Stomach (tissue), 9 donors: ENCODE results near the gene LTV1. TPM values are rescaled to one million over a fixed set of nuclear protein-coding genes. Genes with fewer than 3 reads are reported as not detected.
"Not testable (repeated sequence)": the region's sequence is repeated elsewhere in the genome, so short reads cannot be mapped to it uniquely, and the experiment has no call there.

ENCODE experiments used
- DNase-seq, 2 donors: peaks; one replicate each; pipeline versions ENCODE4 v3.0.0 to v3.0.0-alpha.2; 2013 to 2019
- H3K27ac ChIP-seq, 5 donors: fragments of 200-600 bp in 4 of 5; sonication (generic) in 4 of 5; one replicate each; pipeline ENCODE4 v1.5.1; 2013 to 2019; ENCODE audit warnings: mild to moderate bottlenecking in 1 of 5, moderate library complexity in 1 of 5
- H3K27me3 ChIP-seq, 3 donors: fragments of 200-600 bp; sonication (generic); one replicate each; pipeline ENCODE4 v1.5.1; 2017 to 2019; ENCODE audit warnings: mixed run types in 1 of 3
- H3K36me3 ChIP-seq, 4 donors: fragments of 200-600 bp; sonication (generic); 1 replicate in 3 of 4; 2 replicates in 1 of 4; pipeline ENCODE4 v1.5.1; 2016 to 2019
- H3K4me1 ChIP-seq, 4 donors: fragments of 200-600 bp; sonication (generic); one replicate each; pipeline ENCODE4 v1.5.1; 2016 to 2019
- H3K4me3 ChIP-seq, 4 donors: fragments of 200-600 bp; sonication (generic) in 3 of 4; one replicate each; pipeline ENCODE4 v1.5.1; 2016 to 2019; ENCODE audit warnings: mild to moderate bottlenecking in 1 of 4
- H3K9me3 ChIP-seq, 4 donors: fragments of 200-600 bp; sonication (generic); one replicate each; pipeline ENCODE4 v1.5.1; 2016 to 2019
- CTCF ChIP-seq, 7 experiments: fragments of 450-650 bp in 4 of 7; fragments of 200-600 bp in 3 of 7; sonication (generic) in 3 of 7; IDR thresholded peaks; one replicate each; pipeline ENCODE4 v1.5.1; 2016 to 2019; ENCODE audit warnings: antibody characterized with exemption in 7 of 7, control low read depth in 2 of 7, mild to moderate bottlenecking in 1 of 7
- EP300 ChIP-seq: sonication (generic); formaldehyde crosslinking; IDR thresholded peaks from one replicate; pipeline ENCODE4 v1.6.1; 2017; ENCODE audit warnings: antibody characterized with exemption
- POLR2A ChIP-seq, 4 donors: fragments of 450-650 bp; IDR thresholded peaks; one replicate each; pipeline ENCODE4 v1.6.1; 2016; ENCODE audit warnings: antibody characterized with exemption in 4 of 4, control low read depth in 2 of 4, mild to moderate bottlenecking in 1 of 4, moderate library complexity in 1 of 4
- POLR2AphosphoS5 ChIP-seq, 3 donors: sonication (generic); formaldehyde crosslinking; IDR thresholded peaks; one replicate each; pipeline ENCODE4 v1.6.1; 2016; ENCODE audit warnings: antibody characterized with exemption in 3 of 3
- WGBS, 5 donors: extraction: QIAGEN DNeasy Blood & Tissue Kit in 3 of 5; methylation state at CpG; one replicate each; pipeline versions ENCODE4 v1.1.5 to v1.1.7; 2013 to 2018; 5-methylcytosine and 5-hydroxymethylcytosine counted together
- intact Hi-C: fragments of 100-400 bp; cut with DNase I; formaldehyde crosslinking; loops from one replicate; pipeline ENCODE4 v1.15.1; 2023; ENCODE audit warnings: low total_unique reads
- polyA plus RNA-seq, 3 donors: library from polyadenylated mRNA; stranded (reverse); fragments of 200-250 nt; gene quantifications; one replicate each; pipeline ENCODE4 v1.2.3, GENCODE V29; 2013
- total RNA-seq, 5 donors: library from RNA; depleted of rRNA; stranded (reverse); fragments of >200 nt; gene quantifications; one replicate each; pipeline versions ENCODE4 v1.1.0 to v1.2.3, GENCODE V29; 2014 to 2016
- donor health status: healthy with polysubstance abuse.
- donor health status: Bipolar disorder and iron deficiency.
- donor health status: healthy.

Gene LTV1
- total and polyA plus RNA-seq, 8 donors, result 1.2 to 25.3 (median 16.6) TPM

GRCh38 chr6:143872201-143872600 lies 29.1 kb downstream of the LTV1 start:
- H3K4me3 ChIP-seq, result no peak overlapping the region
- no peaks in the 10 kb centered on the region for H3K36me3 ChIP-seq
- H3K4me1 ChIP-seq, result no peaks in the 10 kb centered on the region
- H3K27me3 ChIP-seq, result no peaks in the 10 kb centered on the region
- no peak overlapping the region for H3K27ac ChIP-seq
- WGBS, 5 donors, result 78 to 93% (median 86%) methylated on average over 2 of the region's 2 CpGs
- DNase-seq, result peak in 1 of 2 donors; percentile 11
- TF ChIP-seq POLR2A (IDR thresholded peaks at IDR 0.05) (no peak), POLR2AphosphoS5 (IDR thresholded peaks at IDR 0.05) (no peak)
- intact Hi-C loops, result no loop called here
- peaks cover 0 to 14% (median 3%) of the 10 kb centered on the region in 4 donors for H3K9me3 ChIP-seq

GRCh38 chr6:143873600-143873999 lies 30.5 kb downstream of the LTV1 start:
- H3K4me3 ChIP-seq, H3K27me3 ChIP-seq, intact Hi-C loops, H3K4me1 ChIP-seq, H3K36me3 ChIP-seq, H3K27ac ChIP-seq, DNase-seq: not testable (repeated sequence)
- peaks cover 0 to 20% (median 5%) of the 10 kb centered on the region in 4 donors for H3K9me3 ChIP-seq
- WGBS, 5 donors, result 96 to 98% (median 97%) methylated on average over 4 of the region's 4 CpGs

- H3K4me3 ChIP-seq, DNase-seq, intact Hi-C loops, H3K4me1 ChIP-seq, H3K36me3 ChIP-seq, H3K27me3 ChIP-seq, H3K27ac ChIP-seq: not testable (repeated sequence)
- H3K9me3 ChIP-seq, result peaks cover 0 to 24% (median 10%) of the 10 kb centered on the region in 4 donors
Measured at GRCh38 chr6:143874503-143874902, 31.4 kb downstream of the LTV1 start.

- WGBS, 5 donors, result 89 to 100% (median 95%) methylated on average over 1 of the region's 1 CpG; no CpG with 5 or more reads in 1 of the 5 donors
- H3K4me1 ChIP-seq, result no peaks in the 10 kb centered on the region
- no peaks in the 10 kb centered on the region for H3K36me3 ChIP-seq
- DNase-seq, result no peak
- H3K9me3 ChIP-seq, result peaks cover 0 to 24% (median 10%) of the 10 kb centered on the region in 4 donors
- no peak overlapping the region for H3K4me3 ChIP-seq
- intact Hi-C loops, result no loop called here
- TF ChIP-seq CTCF (IDR thresholded peaks at IDR 0.05), result no peak
- TF ChIP-seq POLR2AphosphoS5 (IDR thresholded peaks at IDR 0.05), result no peak
- no peak for TF ChIP-seq EP300
- no peaks in the 10 kb centered on the region for H3K27me3 ChIP-seq
- no peak overlapping the region for H3K27ac ChIP-seq
Measured at GRCh38 chr6:143877584-143878271, 34.6 kb downstream of the LTV1 start.

- H3K27me3 ChIP-seq, result no peaks in the 10 kb centered on the region
- intact Hi-C loops, result no loop called here
Measured at GRCh38 chr6:143878272-143878760, 35.2 kb downstream of the LTV1 start.

More at GRCh38 chr6:143878272-143878760, 35.2 kb downstream of the LTV1 start:
- Histone ChIP-seq H3K36me3 (no peaks in the 10 kb centered on the region), H3K4me1 (no peaks in the 10 kb centered on the region), H3K9me3 (peaks cover 0 to 24% (median 10%) of the 10 kb centered on the region in 4 donors), H3K4me3 (no peak overlapping the region), H3K27ac (no peak overlapping the region)
- 86 to 98% (median 94%) methylated on average over 3 of the region's 3 CpGs; no CpG with 5 or more reads in 1 of the 5 donors for WGBS, 5 donors
- DNase-seq, result no peak
- TF ChIP-seq POLR2A (IDR thresholded peaks at IDR 0.05), result no peak
- TF ChIP-seq POLR2AphosphoS5 (IDR thresholded peaks at IDR 0.05), result no peak
- TF ChIP-seq EP300, result no peak
- no peak for TF ChIP-seq CTCF (IDR thresholded peaks at IDR 0.05)
